ENCODE measurements around the gene FAM81A. TPM values are rescaled to one million over a fixed set of nuclear protein-coding genes. Genes with fewer than 3 reads are reported as not detected.

FAM81A gene
- total RNA-seq: under 0.01 and 0.18 TPM in 2 replicates

GRCh38 chr15:59437817-59438624 lies at the start of gene FAM81A:
FAM81A (plus strand) TSS chr15:59438186; CDS start chr15:59458627, 20,441 bp downstream.

Other genes starting within 250 kb of the FAM81A start
- not detected in 2 replicates for gene LDHAL6B, start 231.3 kb upstream of the FAM81A start, total RNA-seq
- gene MYO1E, start 65.3 kb upstream of the FAM81A start, total RNA-seq: 45.7 and 85.1 TPM in 2 replicates
- 0.14 and 0.46 TPM in 2 replicates for gene GCNT3, start 173.6 kb downstream of the FAM81A start, total RNA-seq
- gene GTF2A2, start 219.3 kb downstream of the FAM81A start, total RNA-seq: 23.6 and 30.4 TPM in 2 replicates

Measured in smooth muscle cell of bladder (primary cell).